ENCODE results near the gene SETD1B.

Gene SETD1B

GRCh38 chr12:121843236-121843982, 39.6 kb downstream of the SETD1B start:
- no peak overlapping the region for H3K4me2 ChIP-seq (ENCODE audit: low read depth, low read length, poor library complexity, severe bottlenecking)
- H3K4me1 ChIP-seq (ENCODE audit: insufficient read depth, low read length, poor library complexity, severe bottlenecking) = no peaks in the 10 kb centered on the region
- TF ChIP-seq CTCF (conservative IDR thresholded peaks at IDR 0.05; ENCODE audit: low read length) (no peak), EZH2phosphoT487 (IDR thresholded peaks at IDR 0.05; ENCODE audit: borderline replicate concordance) (no peak)
- no peak overlapping the region for H3K4me3 ChIP-seq (ENCODE audit: low read length, poor library complexity, severe bottlenecking)
- H3K9me2 ChIP-seq (replicated peaks; ENCODE audit: low read depth, low read length) = no peaks in the 10 kb centered on the region
- H4K20me1 ChIP-seq (ENCODE audit: insufficient read depth, low read length, poor library complexity, severe bottlenecking) = no peaks in the 10 kb centered on the region
- no peaks in the 10 kb centered on the region for H3K27me3 ChIP-seq (ENCODE audit: insufficient read depth, low read length, poor library complexity, severe bottlenecking)
- H3K79me2 ChIP-seq (ENCODE audit: insufficient read depth, low read length) = no peaks in the 10 kb centered on the region
- no peaks in the 10 kb centered on the region for H3K36me3 ChIP-seq (ENCODE audit: insufficient read depth, low read length)
- no peak overlapping the region for H2AFZ ChIP-seq (ENCODE audit: low read length)
- no peak overlapping the region for H3K9ac ChIP-seq (ENCODE audit: low read depth, low read length, poor library complexity, severe bottlenecking)
- H3K9me3 ChIP-seq (ENCODE audit: insufficient read depth, low read depth, low read length) = no peaks in the 10 kb centered on the region
- no peaks in the 10 kb centered on the region for H3F3A ChIP-seq (ENCODE audit: low read depth)

GRCh38 chr12:121845701-121846100, 41.9 kb downstream of the SETD1B start:
- Histone ChIP-seq H3K9me3 (ENCODE audit: insufficient read depth, low read depth, low read length) (no peaks in the 10 kb centered on the region), H4K20me1 (ENCODE audit: insufficient read depth, low read length, poor library complexity, severe bottlenecking) (no peaks in the 10 kb centered on the region), H3K4me3 (ENCODE audit: low read length, poor library complexity, severe bottlenecking) (no peak overlapping the region), H3K4me1 (ENCODE audit: insufficient read depth, low read length, poor library complexity, severe bottlenecking) (no peaks in the 10 kb centered on the region), H3K27me3 (ENCODE audit: insufficient read depth, low read length, poor library complexity, severe bottlenecking) (no peaks in the 10 kb centered on the region), H2AFZ (ENCODE audit: low read length) (no peak overlapping the region), H3K79me2 (ENCODE audit: insufficient read depth, low read length) (no peaks in the 10 kb centered on the region), H3K4me2 (ENCODE audit: low read depth, low read length, poor library complexity, severe bottlenecking) (no peak overlapping the region), H3F3A (ENCODE audit: low read depth) (no peaks in the 10 kb centered on the region), H3K9me2 (replicated peaks; ENCODE audit: low read depth, low read length) (no peaks in the 10 kb centered on the region), H3K36me3 (ENCODE audit: insufficient read depth, low read length) (no peaks in the 10 kb centered on the region), H3K9ac (ENCODE audit: low read depth, low read length, poor library complexity, severe bottlenecking) (no peak overlapping the region)
- TF ChIP-seq EZH2phosphoT487 (IDR thresholded peaks at IDR 0.05; ENCODE audit: borderline replicate concordance) = no peak
- TF ChIP-seq CTCF (conservative IDR thresholded peaks at IDR 0.05; ENCODE audit: low read length) = no peak

DNA sequence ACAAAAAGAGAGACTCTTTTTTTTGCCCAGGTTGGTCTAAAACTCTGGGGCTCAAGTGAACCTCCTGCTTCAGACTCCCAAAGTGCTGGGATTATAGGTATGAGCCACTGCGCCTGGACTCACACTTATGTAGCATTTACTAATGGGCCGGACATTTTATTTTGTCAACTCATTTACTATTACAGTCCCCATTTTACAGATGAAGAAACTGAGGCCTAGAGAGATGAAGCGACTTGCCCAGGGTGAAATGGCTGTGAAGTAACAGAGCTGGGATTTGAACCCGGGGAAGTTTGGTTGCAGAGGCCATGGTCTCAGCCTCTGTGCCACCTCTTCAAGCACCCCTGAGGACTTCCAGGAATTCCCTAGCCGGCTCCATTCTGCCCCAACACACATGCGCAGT, 45.4 kb downstream of the SETD1B start:
- Histone ChIP-seq H2AFZ (ENCODE audit: low read length) (no peak overlapping the region), H3F3A (ENCODE audit: low read depth) (no peaks in the 10 kb centered on the region), H3K4me1 (ENCODE audit: insufficient read depth, low read length, poor library complexity, severe bottlenecking) (no peaks in the 10 kb centered on the region)

More for the DNA sequence above, 45.4 kb downstream of the SETD1B start:
- no peak overlapping the region for H3K4me3 ChIP-seq (ENCODE audit: low read length, poor library complexity, severe bottlenecking)
- no peaks in the 10 kb centered on the region for H3K9me3 ChIP-seq (ENCODE audit: insufficient read depth, low read depth, low read length)
- TF ChIP-seq EZH2phosphoT487 (IDR thresholded peaks at IDR 0.05; ENCODE audit: borderline replicate concordance) = no peak
- TF ChIP-seq CTCF (conservative IDR thresholded peaks at IDR 0.05; ENCODE audit: low read length) = no peak
- H4K20me1 ChIP-seq (ENCODE audit: insufficient read depth, low read length, poor library complexity, severe bottlenecking) = no peaks in the 10 kb centered on the region
- H3K27me3 ChIP-seq (ENCODE audit: insufficient read depth, low read length, poor library complexity, severe bottlenecking) = no peaks in the 10 kb centered on the region
- H3K79me2 ChIP-seq (ENCODE audit: insufficient read depth, low read length) = no peaks in the 10 kb centered on the region
- H3K4me2 ChIP-seq (ENCODE audit: low read depth, low read length, poor library complexity, severe bottlenecking) = no peak overlapping the region
- H3K9me2 ChIP-seq (replicated peaks; ENCODE audit: low read depth, low read length) = no peaks in the 10 kb centered on the region
- H3K9ac ChIP-seq (ENCODE audit: low read depth, low read length, poor library complexity, severe bottlenecking) = no peak overlapping the region
- no peaks in the 10 kb centered on the region for H3K36me3 ChIP-seq (ENCODE audit: insufficient read depth, low read length)
